HCT116 (cell line): ENCODE data around the gene COBLL1.

Source experiments
- CTCF ChIP-seq, 3 experiments: fragments of 200-600 bp in 1 of 3; sonication (generic) in 1 of 3; IDR thresholded peaks in 2 of 3; conservative IDR thresholded peaks in 1 of 3; 2 replicates each; pipeline ENCODE4 v1.5.1; 2012 to 2017; ENCODE audit warnings: low read depth in 2 of 3, low read length in 2 of 3, antibody characterized with exemption in 1 of 3, borderline replicate concordance in 1 of 3, control low read depth in 1 of 3, mild to moderate bottlenecking in 1 of 3, mixed read lengths in 1 of 3, mixed run types in 1 of 3, moderate library complexity in 1 of 3; ENCODE audit not compliant: insufficient read depth in 1 of 3
- JUND ChIP-seq: IDR thresholded peaks from 2 replicates; pipeline ENCODE4 v1.6.1; 2012
- ZNF274 ChIP-seq: fragments of 200-500 bp; sonication (Bioruptor generic); IDR thresholded peaks from 2 replicates; pipeline ENCODE4 v1.6.1; 2014; ENCODE audit warnings: mild to moderate bottlenecking, low read depth, low read length, inconsistent platforms

DNA sequence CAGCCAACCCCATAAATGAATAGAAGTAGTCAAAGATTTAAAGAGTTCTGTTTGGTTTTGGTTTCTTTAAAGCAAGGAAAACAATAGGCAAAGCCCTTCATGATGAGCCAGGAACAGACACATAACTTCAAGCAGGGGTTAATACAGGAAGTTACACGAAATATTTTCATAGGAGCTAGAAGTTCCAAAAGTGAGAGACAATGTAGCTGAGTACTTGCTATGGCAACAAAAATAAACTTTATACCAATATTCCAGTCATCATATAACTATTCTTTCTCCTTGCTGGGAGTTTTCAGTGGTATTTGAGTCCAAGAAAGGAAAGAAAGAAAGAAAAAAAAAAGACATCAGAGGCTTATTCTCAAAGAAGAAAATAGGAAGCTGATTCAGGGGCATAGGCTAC is 56.2 kb downstream of the COBLL1 start:
- no peak for TF ChIP-seq CTCF (IDR thresholded peaks at IDR 0.05 in 2 of 3, conservative IDR thresholded peaks at IDR 0.05 in 1 of 3; ENCODE audit: borderline replicate concordance in 1 of 3, insufficient read depth in 1 of 3, low read depth in 2 of 3, low read length in 2 of 3)
- TF ChIP-seq JUND: no peak
- TF ChIP-seq ZNF274: no peak
